HG03103 (cell line): ENCODE results near the gene ATOX1.
"Not testable (repeated sequence)": the region's sequence is repeated elsewhere in the genome, so short reads cannot be mapped to it uniquely, and the experiment has no call there.

Experiments
- ATAC-seq: cut with Tn5 transposase; IDR thresholded peaks from one replicate; pipeline ENCODE4 v1.9.1; 2021; ENCODE audit warnings: low read depth; ENCODE audit not compliant: unreplicated experiment

The ATOX1 gene

GRCh38 chr5:151758430-151759241, at the start of gene ATOX1:
Gene ATOX1 (minus strand): TSS chr5:151758631. CDS start chr5:151758551, 80 bp downstream.
- ATAC-seq: peak; percentile 95

GRCh38 chr5:151805414-151806223, 47.2 kb upstream of the ATOX1 start:
- no peak for ATAC-seq

GRCh38 chr5:151800532-151800931, 42.1 kb upstream of the ATOX1 start:
- no peak for ATAC-seq

- no peak for ATAC-seq
Measured at GRCh38 chr5:151799407-151799806, 41.0 kb upstream of the ATOX1 start.

- no peak for ATAC-seq
Measured at GRCh38 chr5:151798674-151799073, 40.2 kb upstream of the ATOX1 start.

- ATAC-seq: no peak
Measured at GRCh38 chr5:151795426-151795825, 37.0 kb upstream of the ATOX1 start.

- ATAC-seq: no peak
Measured at GRCh38 chr5:151793358-151793757, 34.9 kb upstream of the ATOX1 start.

GRCh38 chr5:151787817-151788216, 29.4 kb upstream of the ATOX1 start:
- no peak for ATAC-seq

- ATAC-seq: no peak
Measured at GRCh38 chr5:151786468-151786867, 28.0 kb upstream of the ATOX1 start.

- no peak for ATAC-seq
Measured at GRCh38 chr5:151784141-151784540, 25.7 kb upstream of the ATOX1 start.

- ATAC-seq: not testable (repeated sequence)
Measured at GRCh38 chr5:151783664-151784063, 25.2 kb upstream of the ATOX1 start.

- no peak for ATAC-seq
Measured at GRCh38 chr5:151781201-151781600, 22.8 kb upstream of the ATOX1 start.

GRCh38 chr5:151780348-151780747, 21.9 kb upstream of the ATOX1 start:
- ATAC-seq: no peak

- no peak for ATAC-seq
Measured at GRCh38 chr5:151779531-151780125, 21.2 kb upstream of the ATOX1 start.

- ATAC-seq: no peak
Measured at GRCh38 chr5:151775025-151775606, 16.7 kb upstream of the ATOX1 start.

GRCh38 chr5:151773951-151774350, 15.5 kb upstream of the ATOX1 start:
- no peak for ATAC-seq

- no peak for ATAC-seq
Measured at GRCh38 chr5:151772846-151773561, 14.6 kb upstream of the ATOX1 start.

GRCh38 chr5:151772029-151772845, 13.8 kb upstream of the ATOX1 start:
- no peak for ATAC-seq

GRCh38 chr5:151771259-151772028, 13.0 kb upstream of the ATOX1 start, which contains the start of gene G3BP1:
Gene G3BP1 (plus strand): TSS chr5:151771954. CDS start chr5:151786621, 14,667 bp downstream.
- ATAC-seq: peak; percentile 76
